Hepatocyte (in vitro differentiated cells): ENCODE measurements around the gene UBAP1.

Source experiments
- CTCF ChIP-seq: fragments of 200-600 bp; sonication (generic); IDR thresholded peaks from 2 replicates; pipeline ENCODE4 v1.5.1; 2016; ENCODE audit warnings: antibody characterized with exemption, mild to moderate bottlenecking; ENCODE audit not compliant: poor library complexity
- EZH2 ChIP-seq: fragments of 200-600 bp; sonication (generic); IDR thresholded peaks from 2 replicates; pipeline ENCODE4 v1.6.1; 2016; ENCODE audit warnings: antibody characterized with exemption, mild to moderate bottlenecking, borderline replicate concordance
- EZH2phosphoT487 ChIP-seq: fragments of 200-600 bp; sonication (generic); IDR thresholded peaks from one replicate; pipeline ENCODE4 v1.6.1; 2018; ENCODE audit warnings: antibody characterized with exemption, mild to moderate bottlenecking, low read depth, moderate library complexity; ENCODE audit not compliant: unreplicated experiment, severe bottlenecking

- TF ChIP-seq CTCF (no peak), EZH2 (no peak), EZH2phosphoT487 (no peak)
Observed at GRCh38 chr9:34187891-34188240, 9.0 kb downstream of the UBAP1 start.
